ENCODE results near the gene ZGPAT.

Gene ZGPAT

GRCh38 chr20:63742381-63743024 is 34.7 kb downstream of the ZGPAT start:
- DNase-seq (ENCODE audit: extremely low read depth in 1 of 2, low read depth in 1 of 2): no peak

GRCh38 chr20:63743210-63743970 is 35.6 kb downstream of the ZGPAT start:
- DNase-seq (ENCODE audit: extremely low read depth in 1 of 2, low read depth in 1 of 2): no peak

DNA sequence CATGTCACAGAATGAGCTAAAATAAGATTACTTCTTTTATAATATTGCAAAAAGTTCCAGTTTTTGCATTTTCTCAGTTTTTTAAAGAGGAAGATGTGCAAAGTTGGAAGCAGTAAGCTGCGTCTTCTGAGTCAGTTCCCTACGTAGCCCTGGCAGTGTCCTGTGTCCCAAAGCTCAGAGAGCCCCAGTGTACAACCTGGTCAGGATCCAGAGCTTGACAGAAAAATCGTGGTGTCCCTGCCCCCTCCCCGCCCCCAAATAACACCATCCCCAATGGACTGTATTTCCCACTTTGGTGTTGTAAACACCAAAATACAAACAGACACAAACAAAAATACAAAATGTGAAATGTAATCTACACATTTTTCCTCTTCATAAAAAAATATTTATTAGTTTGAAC is 36.3 kb downstream of the ZGPAT start:
- no peak for DNase-seq (ENCODE audit: extremely low read depth in 1 of 2, low read depth in 1 of 2)

DNA sequence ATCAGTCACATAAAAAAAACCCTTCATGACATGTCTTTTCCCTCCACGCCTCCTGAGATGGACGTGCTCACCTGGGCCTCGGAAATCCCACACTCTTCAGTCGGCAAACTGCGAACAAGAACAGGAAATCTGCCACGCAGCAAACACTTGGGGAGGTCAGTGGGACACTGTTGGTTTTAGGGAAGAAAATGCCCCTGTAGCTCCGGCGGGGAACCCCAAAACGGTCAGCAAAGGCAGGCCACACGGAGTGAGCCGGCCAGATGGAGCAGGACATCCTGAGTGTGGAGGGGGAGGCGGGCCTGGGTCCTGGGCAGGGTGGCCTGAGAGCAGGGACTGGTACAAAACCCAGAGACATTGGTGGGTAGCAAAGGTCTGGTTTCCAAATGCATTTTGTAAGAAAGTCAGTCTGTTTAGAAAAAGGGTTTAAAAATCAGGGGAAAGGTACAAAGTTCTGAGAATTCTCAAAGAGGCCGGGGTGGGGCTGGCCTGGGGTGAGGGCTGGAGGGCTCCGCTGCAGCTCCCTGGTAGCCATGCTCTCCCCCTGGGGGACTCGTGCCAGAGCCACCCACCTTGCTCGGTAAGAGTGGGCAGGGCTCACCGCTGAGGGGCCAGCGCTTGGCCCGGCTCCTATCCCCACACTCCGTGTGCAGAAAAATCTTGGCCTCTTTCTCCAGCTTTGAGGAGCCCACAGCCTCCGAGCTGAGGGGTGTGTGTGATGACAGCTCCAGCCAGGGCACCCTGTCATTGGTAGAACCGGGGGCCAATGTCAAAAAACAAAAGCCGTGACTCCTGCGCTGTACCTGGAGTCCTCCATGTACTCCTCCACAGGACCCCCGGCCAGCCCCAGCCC is 37.0 kb downstream of the ZGPAT start:
- no peak for DNase-seq (ENCODE audit: extremely low read depth in 1 of 2, low read depth in 1 of 2)

DNA sequence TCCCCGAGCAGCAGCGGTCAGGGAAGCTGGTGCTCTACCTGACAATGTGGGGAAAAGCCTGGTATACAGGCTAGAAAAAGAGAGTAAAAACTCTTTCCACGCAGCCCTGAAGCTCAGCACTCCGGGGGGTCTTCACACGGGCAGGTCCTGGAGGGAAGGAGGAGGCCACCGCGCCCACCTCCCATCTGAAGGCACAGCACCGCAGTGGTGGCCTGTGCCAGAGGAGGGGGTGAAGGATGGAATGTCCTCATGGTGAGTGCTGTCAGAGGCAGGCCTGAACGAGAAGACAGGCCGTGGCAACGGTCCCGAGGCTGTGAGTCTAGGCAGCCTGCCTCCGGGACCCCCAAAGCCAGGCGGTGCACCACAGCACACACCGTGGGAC is 37.6 kb downstream of the ZGPAT start:
- no peak for DNase-seq (ENCODE audit: extremely low read depth in 1 of 2, low read depth in 1 of 2)

DNA sequence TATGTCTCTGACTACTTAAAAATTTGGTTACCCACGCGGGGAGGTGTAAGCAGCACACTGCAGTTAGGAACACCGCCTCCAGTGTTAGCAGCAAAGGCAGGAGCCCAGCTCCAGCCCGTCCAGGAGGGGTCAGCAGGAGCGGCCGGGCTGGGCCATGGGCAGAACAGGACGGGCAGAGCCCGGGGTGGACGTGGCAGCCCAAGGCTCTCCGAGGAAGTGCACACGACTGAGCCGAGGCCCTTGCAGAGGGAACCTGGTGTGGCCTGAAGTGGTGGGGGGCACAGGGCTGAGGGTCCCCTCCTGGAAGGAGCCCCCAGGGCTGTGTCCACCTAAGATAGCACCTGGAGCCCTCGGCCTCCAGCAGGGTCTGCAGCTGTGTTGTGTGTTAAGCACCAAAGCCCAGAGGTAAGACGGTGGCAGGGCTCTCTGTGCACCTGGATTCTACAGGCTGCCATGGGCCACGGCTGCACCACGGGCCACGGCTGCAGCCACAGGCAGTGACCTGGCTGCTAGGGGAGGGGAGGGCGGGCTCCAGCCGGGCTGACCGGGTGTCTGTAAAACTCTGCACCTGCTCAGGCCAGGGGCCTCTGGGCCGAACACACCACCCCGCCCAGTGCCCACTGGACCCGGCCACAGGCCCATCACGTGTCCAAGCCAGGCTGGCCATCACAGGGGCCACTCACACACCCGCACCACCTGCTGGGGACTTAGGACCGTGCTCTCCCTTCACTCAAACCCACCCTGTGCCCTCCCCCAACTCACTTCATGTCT is 38.3 kb downstream of the ZGPAT start:
- DNase-seq (ENCODE audit: extremely low read depth in 1 of 2, low read depth in 1 of 2): no peak

DNA sequence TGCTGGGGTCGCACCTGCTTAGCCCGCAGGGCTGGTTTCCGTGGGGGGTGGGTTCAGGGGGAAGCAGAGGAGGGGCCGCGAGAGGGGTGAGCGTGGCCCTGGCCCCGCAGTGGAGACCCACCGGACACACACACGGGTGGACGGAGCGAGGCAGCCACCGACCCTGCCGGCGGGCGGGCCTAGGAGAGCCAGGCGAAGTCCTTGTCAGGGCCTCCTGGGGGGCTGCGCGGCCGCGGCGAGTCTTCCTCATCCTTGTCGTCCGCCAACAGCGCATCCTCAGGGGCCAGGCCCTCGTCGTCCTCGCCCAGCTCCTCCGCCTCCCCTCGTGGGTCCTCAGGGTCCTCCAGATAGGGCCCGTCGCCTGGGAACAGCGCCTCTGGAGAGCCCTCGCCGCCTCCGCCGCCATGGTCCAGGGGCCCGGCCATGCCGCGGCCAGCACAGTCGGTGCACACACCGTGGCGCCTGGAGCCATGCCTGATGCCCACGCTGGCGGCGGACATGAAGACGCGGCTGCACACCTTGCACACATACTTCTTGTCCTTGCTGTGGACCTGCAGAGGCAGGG is 39.0 kb downstream of the ZGPAT start:
- no peak for DNase-seq (ENCODE audit: extremely low read depth in 1 of 2, low read depth in 1 of 2)

- DNase-seq (ENCODE audit: extremely low read depth in 1 of 2, low read depth in 1 of 2): no peak
These were observed 39.8 kb downstream of the ZGPAT start for GRCh38 chr20:63747622-63748069.

DNA sequence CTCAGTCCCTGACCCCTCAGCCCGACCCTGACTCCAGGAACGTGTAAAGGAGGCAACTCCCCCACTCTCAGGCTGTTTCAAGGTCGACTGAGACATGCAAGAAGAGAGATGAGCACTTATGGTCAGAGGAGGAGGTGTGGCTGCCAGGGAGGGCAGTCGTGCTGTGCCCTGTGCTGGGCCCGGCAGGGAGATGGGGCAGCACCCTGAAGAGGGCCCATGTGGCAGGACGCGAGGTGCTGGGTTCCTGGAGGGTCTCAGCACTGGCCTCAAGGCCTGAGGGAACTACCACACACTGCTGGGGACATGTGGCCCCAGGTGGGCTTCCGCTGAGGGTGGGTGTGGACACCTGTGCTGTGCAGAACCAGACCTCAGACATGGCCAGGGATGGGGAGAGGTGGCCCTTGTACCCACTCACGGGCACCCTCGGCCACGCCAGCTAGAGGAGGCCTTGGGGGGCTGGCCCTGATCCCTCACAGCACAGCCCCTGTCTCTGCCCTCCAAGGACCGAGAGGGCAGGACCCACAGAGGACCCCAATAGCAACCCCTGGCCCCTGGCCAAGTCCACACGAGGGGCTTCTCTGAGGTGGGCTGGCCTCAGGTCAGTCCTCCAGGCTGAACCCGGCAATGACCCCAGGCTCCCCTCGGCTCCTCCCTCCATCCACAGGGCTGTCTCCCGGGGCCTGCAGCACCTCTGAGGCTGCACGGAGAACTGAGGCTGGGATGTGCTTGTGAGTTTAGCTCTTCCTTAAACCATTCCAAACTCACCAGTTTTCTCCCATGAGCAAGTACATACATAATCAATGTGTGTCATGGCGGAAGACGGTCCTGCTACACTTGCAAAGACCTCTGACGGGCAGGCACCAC is 40.5 kb downstream of the ZGPAT start:
- DNase-seq (ENCODE audit: extremely low read depth in 1 of 2, low read depth in 1 of 2): no peak

DNA sequence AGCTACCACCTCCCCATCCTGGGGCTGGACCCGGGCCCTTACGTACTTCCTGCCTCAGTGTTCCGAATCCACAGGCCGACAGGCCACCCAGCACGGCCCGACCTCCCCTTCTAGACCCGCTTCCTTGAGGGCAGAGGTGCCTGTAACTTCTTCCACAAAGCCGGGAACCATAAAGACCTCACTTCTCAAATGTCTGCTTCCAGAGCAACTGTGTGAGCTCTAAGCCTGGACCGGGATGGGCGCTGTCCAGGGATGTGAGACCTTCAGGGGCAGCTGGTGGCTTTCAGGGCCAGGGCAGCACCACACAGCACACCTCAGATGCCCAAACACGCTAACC is 41.1 kb downstream of the ZGPAT start:
- DNase-seq (ENCODE audit: extremely low read depth in 1 of 2, low read depth in 1 of 2): no peak

DNA sequence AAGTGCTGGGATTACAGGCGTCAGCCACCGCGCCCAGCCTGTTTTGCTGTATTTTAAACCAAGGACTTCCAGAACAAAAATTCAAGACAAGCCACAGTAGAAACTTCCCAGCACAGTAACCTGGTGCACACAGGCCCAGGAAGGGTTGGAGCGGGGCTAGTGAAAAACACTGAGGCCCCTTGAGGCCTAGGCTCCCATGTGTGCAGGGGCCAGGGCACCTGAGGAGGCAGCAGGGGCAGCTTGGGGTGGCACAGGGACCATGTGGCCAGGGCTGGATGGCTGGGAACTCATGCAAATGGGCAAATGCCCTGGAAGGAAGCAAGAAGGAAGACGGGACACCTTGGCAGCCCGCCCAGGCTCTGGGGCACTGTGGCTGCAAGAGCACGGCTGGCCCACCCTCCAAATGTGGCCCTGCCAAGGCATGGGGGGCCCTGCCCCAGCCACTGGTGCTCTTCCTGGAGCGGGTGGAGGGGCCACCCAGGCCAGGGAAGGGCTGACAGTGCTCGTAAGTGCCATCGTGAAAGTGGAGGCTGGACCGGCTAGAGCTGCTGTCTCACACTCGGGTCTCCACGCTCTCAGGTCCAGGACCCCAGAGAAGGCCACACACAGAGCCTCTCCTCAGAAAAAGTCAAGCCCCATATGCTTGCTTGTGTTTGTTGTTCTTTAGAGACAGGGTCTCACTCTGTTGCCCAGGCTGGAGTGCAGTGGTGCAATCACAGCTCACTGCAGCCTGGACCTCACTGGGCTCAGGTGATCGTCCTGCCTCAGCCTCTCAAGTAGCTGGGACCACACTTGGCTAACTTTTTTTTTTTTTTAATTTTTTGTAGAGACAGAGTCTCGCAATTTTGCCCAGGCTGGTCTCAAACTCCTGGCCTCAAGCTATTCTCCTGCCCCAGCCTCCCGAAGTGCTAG is 42.0 kb downstream of the ZGPAT start:
- no peak for DNase-seq (ENCODE audit: extremely low read depth in 1 of 2, low read depth in 1 of 2)

DNA sequence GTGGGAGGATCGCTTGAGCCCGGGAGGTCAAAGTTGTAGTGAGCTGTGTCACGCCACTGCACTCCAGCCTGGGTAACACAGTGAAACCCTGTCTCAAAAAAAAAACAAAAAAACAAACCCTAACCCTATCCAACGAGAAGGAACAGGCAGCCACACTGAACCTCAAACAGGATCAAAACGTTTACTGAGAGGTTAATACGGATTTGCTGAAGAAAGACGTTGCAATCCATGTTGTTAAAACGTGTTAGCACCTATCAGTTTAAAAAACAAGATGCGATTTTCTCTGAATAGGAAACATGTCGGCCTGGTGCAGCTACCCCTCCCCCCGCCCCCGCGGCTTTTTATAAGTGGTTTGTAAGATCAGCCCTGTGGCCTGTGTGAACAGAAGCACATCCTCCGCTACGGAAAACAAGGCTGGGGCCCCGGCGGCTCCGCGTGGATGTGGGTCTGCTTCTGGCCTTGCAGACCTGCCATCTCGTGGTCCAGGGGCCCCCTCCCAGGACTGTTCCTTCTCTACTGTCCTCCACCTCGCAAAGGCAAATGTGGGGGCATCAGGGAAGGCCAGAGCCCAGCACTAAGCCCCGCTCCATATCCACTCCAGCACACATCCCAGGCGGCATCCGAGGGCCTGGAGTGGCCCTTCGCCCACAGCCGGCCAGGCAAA is 43.1 kb downstream of the ZGPAT start:
- no peak for DNase-seq (ENCODE audit: extremely low read depth in 1 of 2, low read depth in 1 of 2)

DNA sequence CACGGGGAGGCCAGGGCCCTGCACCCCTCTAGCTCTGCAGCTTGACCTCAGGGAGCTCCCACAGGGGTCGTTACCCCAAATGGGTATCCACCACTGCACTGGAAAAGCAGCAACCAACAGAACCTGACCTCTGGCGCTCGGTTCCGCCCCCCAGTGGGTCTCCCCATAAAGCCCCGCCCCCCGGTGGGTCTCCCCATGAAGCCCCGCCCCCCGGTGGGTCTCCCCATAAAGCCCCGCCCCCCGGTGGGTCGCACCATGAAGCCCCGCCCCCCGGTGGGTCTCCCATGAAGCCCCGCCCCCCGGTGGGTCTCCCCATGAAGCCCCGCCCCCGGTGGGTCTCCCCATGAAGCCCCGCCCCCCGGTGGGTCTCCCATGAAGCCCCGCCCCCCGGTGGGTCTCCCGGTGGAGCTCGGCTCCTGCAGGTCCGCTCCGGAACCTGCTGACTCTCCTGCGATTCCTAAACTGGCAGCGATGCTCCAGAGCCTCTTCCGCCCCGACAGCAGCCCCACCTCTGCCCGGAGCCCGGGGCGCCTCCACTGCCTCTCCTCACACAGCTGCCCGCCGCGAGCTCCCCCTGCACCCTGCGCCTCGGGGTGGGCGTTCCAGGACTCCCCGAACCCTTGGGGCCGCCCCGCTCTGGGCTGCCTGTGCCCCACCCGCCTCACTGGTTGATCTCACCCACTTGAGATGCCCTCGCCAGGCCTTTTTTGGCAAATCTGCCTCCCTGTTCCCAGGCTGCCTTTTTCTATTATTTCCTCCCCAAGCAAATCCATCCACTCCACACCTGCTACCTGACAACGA is 43.8 kb downstream of the ZGPAT start:
- DNase-seq (ENCODE audit: extremely low read depth in 1 of 2, low read depth in 1 of 2): no peak

- DNase-seq (ENCODE audit: extremely low read depth in 1 of 2, low read depth in 1 of 2): no peak
These were observed 44.7 kb downstream of the ZGPAT start for GRCh38 chr20:63752411-63753101.

DNA sequence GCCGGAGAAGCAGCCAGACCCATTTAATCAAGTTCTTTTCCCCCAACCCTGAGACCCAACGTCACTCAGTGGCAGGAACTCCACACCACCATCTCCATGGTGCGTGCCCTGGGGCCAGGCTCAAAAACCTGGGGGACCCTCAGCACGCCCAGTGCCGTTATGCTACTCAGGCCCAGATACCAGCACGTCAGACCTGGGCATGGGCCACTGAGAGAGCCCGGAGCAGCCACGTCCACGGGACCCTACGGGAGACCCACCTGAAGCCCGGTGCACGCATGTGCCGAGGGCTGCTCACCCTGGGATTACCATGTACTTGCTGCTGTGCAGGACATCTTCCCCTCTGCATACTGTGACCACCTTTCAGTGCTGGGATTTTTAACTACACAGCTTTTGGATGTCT is 45.5 kb downstream of the ZGPAT start:
- DNase-seq (ENCODE audit: extremely low read depth in 1 of 2, low read depth in 1 of 2): no peak

- no peak for DNase-seq (ENCODE audit: extremely low read depth in 1 of 2, low read depth in 1 of 2)
These were observed 46.2 kb downstream of the ZGPAT start for GRCh38 chr20:63754008-63754407.

Data from stimulated activated CD8-positive, alpha-beta memory T cell treated with anti-CD3 and anti-CD28 coated beads, Interleukin-7, amount 100 ng/mL, for 48 hours (primary cell).